Activated gamma-delta T cell treated with anti-CD3 and anti-CD28 coated beads, Interleukin-2, amount 50 U/mL, for 16 hours (primary cell): ENCODE results near the gene KIF13A.
"Not testable (repeated sequence)": the region's sequence is repeated elsewhere in the genome, so short reads cannot be mapped to it uniquely, and the experiment has no call there.

Experiments
- DNase-seq: peaks from one replicate; pipeline ENCODE4 v3.0.0-alpha.2; 2020; ENCODE audit warnings: low read depth

Gene KIF13A

DNA sequence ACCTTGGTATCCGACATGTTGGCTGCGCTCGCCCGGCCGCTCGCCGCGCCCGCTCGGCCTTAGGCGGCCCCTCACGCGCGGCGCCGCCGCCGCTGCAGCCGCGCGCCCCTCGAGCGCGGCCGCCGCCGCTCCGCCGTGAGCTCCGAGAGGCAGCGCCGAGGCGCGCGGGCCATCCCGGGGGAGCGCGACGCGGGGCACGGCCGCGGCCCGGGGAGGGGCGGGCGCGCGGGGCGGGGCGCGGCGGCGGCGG is at the start of gene KIF13A:
Gene KIF13A (minus strand): TSS at position 189 of the 250 bp plus-strand sequence. CDS start 172 bp downstream, at position 17.
- no peak for DNase-seq

DNA sequence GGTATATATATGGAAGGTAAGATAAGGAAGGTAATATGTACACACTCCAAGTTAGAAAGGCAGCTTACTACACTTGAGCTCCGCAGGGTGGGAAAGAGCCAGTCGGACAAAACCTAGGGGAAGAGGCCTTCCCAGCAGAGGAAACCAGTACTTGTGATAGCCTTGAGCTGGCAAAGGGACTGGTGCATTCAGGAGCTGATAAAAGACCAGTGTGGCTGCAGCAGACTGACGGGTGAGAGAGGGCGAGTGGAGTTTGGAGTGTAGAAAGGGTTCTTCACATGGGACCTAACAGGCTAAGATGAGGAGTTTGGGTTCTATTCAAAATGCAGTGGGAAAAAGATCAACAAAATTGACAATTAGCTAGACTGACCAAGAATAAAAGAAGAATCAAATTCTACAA is 49.3 kb upstream of the KIF13A start:
- DNase-seq = no peak

DNA sequence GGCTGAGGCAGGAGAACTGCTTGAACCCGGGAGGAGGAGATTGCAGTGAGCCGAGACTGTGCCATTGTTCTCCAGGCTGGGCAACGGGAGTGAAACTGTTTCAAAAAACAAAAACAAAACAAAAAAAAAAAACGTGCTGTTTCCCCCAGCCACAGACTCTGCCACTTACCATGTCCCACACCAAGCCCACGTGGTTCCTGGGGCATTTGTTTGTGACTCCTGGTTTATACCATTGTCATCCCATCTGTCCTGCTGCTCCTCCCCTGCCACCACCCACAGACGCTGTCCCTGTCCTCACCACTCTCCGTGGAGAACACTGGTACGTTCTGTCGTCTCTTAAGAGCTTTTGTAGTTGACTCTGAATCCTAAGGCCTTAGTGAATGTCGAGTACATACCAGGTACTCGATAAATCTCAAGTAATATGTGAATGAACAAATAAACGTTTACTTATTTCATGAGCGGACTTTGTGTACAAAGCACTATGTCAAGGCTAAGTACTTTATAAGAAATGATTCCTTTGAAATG is 48.0 kb upstream of the KIF13A start:
- no peak for DNase-seq

DNA sequence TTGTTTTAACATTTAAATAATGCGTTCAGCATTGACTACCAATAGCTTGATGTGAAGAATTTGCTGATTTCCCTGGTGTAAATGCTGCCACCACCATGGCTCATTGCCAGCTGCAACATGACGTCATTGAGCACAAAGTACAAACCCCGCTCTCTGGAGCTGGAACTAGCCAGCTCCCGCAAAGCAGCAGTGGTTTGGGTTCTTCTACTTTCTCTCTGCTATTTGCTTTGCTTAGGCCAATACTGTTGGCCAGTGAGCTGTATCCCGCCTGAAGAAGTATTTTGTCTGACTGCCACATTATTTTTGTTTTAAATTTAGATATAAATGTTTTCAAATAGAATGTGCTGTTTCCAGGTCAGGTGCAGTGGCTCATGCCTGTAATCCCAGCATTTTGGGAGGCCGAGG is 47.4 kb upstream of the KIF13A start:
- DNase-seq = no peak

DNA sequence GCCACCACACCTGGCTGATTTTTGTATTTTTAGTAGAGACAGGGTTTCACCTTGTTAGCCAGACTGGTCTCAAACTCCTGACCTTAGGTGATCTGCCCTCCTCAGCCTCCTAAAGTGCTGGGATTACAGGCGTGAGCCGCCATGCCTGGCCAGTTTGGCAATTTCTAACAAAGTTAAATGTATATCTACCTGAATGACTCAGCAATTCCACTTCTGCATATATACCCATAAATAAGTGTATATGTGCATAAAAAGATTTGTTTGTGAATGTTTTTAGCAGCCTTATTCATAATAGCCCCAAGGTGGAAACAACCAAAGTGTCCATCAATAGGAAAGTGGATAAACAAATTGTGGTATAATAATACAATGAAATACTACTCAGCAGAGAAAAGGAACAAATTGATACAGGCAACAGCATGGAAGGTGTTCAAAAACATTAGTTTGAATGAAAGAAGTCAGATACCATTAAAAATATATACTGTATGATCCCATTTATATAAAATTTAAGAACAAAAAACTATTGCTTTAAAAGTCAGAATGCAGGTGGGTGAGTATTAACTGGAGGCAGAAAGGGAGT is 44.3 kb upstream of the KIF13A start:
- DNase-seq = no peak

DNA sequence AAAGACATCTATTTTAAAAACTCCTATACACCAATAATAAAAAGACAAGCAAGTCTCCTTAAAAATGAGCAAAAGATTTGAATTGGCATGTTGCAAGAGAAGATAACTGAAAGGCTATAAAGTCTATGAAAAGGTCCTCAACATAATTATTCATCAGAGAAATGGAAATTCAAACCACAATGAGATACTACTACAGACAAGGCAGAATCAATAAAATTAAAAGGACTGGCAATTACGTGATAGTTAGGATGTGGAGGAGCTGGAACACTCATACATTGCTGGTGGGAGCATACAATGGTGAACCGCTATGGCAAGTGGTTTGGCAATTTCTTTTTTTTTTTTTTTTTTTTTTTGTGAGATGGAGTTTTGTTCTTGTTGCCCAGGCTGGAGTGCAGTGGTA is 43.8 kb upstream of the KIF13A start:
- DNase-seq = no peak

DNA sequence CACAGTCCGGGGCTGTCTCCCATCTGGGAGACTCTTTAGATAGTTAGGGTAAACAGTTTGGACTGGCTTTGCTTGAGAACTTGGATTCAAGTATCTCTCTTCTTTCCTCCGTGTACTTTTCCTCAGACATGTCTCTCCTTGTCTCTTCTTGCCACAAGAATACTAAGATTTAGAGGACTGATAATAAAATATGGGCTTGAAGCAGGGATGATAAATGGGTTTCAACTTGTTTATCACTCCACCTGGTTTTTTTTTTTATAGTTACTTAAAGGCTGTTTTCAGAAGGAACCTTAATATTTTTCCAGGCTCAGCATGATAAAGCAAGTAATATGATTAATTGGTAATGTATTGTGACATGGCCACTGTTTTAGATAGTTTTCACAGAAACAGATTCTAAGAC is 40.9 kb upstream of the KIF13A start:
- no peak for DNase-seq

DNA sequence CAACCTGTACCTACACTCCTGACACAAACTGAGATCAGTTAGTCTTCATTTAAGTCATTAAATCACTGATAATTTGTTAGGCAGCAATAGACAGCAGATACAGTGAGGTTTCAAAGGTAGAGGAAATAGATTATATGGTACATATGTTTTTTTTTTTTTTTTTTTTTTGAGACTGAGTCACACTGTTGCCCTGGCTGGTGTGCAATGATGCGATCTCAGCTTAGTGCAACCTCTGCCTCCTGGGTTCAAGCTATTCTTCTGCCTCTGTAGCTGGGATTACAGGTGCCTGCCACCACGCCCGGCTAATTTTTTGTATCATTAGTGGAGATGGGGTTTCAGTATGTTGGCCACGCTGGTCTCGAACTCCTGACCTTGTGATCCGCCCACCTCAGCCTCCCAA is 38.2 kb upstream of the KIF13A start:
- DNase-seq = no peak

DNA sequence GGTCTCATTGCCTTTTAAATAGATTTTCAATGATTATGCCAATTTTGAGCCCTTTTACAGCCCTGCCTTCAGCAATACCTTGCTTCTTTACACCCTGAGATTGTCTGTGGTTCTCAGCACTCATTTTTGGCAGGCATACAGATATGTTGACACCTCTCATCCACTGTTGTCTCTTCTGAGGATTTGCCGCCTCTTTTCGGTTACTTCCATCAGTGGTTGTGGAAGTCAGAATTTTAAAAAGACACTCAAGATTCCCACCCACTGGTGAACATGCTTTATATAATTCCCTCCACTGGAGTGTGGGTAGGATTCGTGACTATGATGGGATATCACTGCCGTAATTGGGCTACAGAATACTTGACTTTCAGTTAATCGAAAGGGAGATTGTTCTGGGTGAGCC is 37.4 kb upstream of the KIF13A start:
- DNase-seq = no peak

DNA sequence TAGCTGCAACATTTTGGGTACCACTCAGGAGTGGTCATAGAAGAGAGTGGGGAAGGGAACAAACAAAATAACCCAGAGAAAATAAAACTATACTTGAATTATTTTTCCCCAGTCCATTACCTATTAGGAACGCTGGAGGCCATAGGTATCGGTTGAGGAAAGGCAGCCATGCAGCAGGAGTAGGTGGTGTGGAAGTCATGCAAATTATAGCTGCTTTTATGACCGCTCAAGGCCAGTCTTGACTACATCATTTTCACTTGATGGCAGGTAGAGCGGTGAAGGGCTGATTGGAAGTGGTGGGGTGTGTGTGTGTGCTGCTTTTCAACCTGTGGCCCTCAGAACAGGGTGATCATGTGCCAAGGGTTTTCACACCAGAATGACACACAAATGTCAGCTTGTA is 36.5 kb upstream of the KIF13A start:
- no peak for DNase-seq

DNA sequence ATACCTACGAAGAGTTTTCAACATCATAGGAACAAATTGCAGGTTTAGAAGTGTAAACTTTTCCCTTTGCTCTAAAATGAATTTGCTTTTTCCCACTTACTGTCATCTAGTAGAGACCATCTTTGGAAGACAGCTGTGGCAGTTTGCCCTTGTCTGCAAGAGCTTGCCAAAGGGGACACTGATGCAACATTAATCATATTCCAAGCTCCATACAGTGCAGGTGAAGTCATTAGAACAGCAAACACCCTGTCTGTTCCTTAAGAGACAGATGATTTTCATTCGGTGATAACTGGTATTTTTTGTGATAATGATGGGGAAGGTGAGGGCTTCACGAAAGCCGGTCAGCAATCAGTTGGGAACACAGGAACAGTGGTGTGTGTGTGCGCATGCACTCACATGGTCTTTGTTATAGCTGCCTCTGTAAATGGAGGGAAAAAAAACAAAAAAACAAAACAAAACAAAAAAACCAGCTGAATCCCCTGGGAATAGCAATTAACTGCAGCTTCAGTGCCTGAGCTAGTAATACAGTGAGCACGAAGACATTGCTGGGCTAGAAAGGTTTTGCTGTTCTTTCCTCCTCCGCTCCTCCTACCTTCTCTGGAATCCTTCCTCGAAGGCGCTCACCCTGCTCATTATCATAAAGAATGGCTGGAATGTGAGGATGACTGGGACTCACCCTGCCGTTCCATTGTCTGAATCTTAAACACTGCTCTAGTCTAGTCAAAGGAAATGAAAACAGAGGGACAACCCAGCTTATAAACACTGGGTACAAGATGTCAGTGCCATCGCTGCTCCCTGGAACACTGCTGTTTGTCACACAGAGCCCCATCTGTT is 35.2 kb upstream of the KIF13A start:
- DNase-seq = no peak

DNA sequence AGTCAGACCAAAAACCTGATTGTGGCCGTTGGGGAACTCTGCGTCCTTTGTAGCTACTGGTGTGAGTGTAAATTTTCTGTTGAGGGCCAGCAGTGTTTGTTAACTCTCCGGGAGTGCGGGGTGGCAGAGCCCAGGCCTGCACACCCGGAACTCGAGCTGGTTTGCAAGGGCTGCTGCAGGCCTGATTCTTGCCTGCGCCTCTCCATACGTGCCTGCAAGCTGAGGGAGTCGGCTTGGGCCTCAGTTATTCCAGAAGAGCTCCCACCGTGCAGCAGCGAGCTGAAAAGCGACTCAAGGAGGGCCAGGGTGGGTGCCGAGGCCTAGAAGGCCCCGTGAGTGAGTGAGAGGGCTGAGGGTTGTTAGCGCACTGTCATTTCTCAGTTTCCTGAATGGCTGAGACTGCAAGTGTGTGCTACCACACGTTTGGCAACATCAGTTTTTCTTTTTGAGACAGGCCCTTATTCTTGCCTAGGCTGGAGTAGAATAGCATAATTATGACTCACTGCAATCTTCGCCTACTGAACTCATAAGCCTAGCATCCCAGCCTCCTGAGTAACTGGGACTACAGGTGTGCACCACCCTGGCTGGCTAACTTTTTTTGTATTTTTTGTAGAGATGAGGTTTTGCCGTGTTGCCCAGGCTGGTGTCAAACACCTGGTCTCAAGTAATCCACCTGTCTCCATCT is 33.9 kb upstream of the KIF13A start:
- no peak for DNase-seq

DNA sequence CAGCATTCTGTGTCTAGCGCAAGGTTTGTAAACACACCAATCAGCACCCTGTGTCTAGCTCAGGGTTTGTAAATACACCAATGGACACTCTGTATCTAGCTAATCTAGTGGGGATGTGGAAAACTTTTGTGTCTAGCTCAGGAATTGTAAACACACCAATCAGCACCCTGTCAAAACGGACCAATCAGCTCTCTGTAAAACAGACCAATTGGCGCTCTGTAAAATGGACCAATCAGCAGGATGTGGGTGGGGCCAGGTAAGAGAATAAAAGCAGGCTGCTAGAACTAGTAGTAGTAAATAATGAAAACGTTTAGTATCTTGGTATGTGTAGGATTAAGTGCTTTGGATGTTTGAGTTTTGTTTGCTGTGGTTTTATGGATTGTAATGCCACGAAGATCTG is 33.1 kb upstream of the KIF13A start:
- DNase-seq = not testable (repeated sequence)

DNA sequence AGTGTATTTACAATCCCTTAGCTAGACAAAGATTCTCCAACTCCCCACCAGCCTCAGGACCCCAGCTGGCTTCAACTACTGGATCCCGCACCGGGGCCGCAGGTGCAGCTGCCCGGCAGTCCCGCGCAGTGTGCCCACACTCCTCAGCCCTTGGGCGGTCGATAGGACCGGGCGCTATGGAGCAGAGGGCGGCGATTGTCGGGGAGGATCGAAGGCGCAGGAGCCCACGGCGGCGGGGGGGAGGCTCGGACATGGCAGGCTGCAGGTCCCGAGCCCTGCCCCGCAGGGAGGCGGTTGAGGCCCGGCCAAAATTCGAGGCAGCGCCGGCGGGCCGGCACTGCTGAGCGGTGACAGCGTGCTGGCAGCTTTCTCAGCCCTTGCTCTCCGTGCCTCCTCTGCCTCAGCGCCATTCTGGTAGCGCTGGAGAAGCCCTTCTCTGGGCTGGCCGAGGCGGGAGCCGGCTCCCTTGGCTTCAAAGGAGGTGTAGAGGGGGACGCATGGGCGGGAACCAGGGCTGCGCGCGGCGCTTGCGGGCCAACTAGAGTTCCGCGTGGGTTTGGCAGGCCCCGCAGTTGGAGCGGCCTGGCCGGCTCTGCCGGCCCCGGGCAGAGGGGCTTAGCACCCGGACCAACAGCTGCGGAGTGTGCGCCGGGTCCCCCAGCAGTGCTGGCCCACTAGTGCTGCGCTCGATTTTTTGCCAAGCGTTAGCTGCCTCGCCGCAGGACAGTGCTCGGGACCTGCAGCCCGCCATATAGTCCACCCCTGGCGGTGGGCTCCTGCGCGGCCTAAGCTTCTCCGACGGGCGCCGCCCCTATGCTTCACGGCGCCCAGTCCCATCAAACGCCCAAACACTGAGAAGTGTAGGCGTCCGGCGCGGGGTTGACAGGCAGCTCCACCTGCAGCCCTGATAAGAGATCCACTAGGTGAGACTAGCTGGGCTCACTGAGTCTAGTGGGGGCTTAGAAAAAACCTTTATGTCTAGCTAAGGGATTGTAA is 32.4 kb upstream of the KIF13A start:
- DNase-seq = no peak

DNA sequence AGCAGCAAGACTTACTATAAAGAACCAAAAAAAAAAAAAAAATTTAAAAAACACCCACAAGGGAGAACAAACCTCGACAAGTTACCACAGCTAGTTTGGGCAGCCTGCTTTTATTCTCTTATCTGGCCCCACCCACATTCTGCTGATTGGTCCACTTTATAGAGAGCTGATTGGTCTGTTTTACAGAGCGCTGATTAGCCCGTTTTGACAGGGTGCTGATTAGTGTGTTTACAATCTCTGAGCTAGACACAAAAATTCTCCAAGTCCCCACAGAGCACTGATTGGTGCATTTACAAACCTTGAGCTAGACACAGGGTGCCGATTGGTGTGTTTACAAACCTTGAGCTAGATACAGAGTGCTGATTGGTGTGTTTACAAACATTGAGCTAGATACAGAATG is 31.7 kb upstream of the KIF13A start:
- DNase-seq = not testable (repeated sequence)

DNA sequence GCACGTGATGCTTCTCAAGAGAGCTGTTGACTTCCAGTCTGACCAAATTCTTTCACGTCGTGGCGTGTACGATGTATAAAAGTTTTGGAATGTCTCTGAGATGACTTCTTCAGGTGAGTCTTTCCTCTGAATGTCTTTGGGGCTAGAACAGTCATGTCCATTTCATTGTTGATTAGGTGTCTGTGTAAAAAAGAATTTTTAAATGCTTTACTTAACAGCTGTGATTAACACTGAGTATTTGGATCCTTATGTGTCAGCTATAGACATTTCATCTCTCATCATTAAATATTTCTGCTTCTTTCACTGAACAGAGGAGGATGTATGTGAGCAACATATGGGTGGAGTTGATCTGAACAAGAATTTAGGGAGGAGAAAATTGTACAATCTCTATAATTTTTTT is 29.3 kb upstream of the KIF13A start:
- no peak for DNase-seq

DNA sequence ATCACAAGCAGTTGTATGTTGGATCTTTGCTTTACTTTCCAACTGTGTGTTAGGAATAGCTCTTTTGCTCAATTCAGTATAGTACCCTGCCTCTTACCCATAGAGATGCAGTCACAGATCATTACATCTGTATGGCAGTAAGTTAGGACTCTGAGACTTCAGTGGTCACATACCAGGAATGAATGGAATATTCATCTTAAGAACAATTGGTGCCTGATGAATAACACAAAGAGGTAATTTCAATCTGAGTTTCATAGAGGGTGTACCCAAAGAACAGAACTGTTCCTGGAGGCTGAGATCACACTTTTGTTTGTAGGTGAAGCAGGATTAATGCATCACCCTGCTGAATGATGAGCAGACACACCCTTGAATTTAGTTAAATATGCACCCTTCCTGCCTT is 28.7 kb upstream of the KIF13A start:
- no peak for DNase-seq

DNA sequence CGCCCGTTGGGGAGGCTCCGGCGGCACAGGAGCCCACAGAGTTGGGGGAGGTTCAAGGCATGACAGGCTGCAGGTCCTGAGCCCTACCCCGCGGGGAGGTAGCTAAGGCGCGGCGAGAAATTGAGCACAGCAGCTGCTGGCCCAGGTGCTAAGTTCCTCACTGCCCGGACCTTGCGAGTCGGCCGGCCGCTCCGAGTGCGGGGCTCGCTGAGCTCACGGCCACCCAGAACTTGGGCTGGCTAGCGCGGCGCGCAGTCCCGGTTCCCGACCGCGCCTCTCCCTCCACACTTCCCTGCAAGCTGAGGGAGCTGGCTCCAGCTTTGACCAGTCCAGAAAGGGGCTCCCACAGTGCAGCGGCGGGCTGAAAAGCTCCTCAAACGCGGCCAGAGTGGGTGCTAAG is 23.9 kb upstream of the KIF13A start:
- DNase-seq = no peak

DNA sequence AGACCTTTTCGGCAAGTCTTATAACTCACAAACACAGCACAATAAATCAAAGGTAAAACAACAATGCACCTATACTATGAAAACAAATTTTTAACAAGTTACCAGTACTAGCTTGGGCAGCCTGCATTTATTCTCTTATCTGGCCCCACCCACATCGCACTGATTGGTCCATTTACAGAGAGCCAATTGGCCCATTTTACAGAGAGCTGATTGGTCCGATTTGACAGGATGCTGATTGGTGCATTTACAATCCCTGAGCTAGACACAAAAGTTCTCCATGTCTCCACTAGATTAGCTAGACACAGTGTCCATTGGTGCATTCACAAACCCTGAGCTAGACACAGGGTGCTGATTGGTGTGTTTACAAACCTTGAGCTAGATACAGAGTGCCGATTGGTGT is 23.1 kb upstream of the KIF13A start:
- not testable (repeated sequence) for DNase-seq

DNA sequence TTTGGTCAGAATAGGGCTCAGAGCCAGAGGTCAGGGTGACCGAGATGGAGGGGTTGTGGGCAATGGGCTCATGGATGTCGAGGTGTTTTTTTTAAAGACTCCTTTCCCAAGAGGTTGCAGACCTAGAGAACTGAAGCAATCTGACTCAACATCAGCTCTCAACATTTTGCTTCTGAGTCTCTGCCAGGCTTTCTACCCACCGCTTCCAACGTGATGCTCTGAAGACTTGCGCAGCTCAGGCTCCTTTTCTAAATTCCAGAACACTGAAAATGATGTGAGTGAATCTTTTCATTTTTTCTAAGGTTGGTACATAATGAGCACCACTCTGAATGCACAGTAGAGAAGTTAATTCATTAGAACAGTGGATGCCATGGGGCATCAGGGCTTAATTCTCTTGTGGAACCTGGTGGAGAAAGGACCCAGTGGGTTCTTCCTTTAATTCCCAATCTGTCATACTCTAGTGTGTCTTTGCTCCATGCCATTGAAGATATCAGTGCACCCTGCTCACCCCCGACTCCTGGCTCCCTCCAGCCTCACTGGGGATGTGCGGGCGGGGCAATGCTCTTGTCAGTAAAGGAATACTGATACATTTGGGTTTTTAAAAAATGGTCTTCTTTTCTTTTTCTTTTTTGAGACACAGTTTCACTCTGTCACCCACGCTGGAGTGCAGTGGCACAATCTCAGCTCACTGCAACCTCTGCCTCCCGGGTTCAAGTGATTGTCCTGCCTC is 17.0 kb upstream of the KIF13A start:
- no peak for DNase-seq

DNA sequence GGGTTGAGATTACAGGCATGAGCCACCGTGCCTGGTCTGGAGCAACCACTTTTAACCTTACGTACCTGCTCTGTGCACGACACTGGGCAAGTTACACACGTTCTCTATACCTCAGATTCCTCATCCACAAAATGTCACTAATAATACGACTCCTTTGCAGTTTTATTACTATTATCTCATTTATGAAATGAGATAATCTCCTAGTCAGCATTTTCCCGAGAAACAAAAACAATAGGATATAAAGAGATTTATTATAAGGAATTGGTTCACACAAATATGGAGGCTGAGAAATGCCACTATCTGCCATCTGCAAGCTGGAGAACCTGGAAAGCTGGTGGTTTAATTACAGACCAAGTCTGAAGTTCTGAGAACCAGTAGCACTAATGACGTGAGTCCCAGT is 12.0 kb upstream of the KIF13A start:
- no peak for DNase-seq
